GM23248 (cell line): Measurements from ENCODE around the gene OR5H15. TPM values are rescaled to one million over a fixed set of nuclear protein-coding genes. Genes with fewer than 3 reads are reported as not detected.
"Not testable (repeated sequence)": the region's sequence is repeated elsewhere in the genome, so short reads cannot be mapped to it uniquely, and the experiment has no call there.

Experiments used
- DNase-seq: peaks from one replicate; pipeline ENCODE4 v3.0.0-alpha.2; 2015
- H2AFZ ChIP-seq: fragments of 200-600 bp; sonication (generic); 2 replicates; pipeline ENCODE4 v1.6.1; 2016; ENCODE audit warnings: antibody characterized with exemption
- H3F3A ChIP-seq: fragments of 200-600 bp; sonication (generic); 2 replicates; pipeline ENCODE4 v1.6.1; 2016; ENCODE audit warnings: mild to moderate bottlenecking, antibody characterized with exemption, mixed run types; ENCODE audit not compliant: insufficient read depth
- H3K27ac ChIP-seq: fragments of 200-600 bp; sonication (generic); 2 replicates; pipeline ENCODE4 v1.5.1; 2016; ENCODE audit warnings: mild to moderate bottlenecking
- H3K27me3 ChIP-seq: fragments of 200-600 bp; sonication (generic); replicated peaks from 2 replicates; pipeline ENCODE4 v1.6.1; 2016; ENCODE audit warnings: mild to moderate bottlenecking; ENCODE audit not compliant: insufficient read depth
- H3K36me3 ChIP-seq: fragments of 200-600 bp; sonication (generic); 2 replicates; pipeline ENCODE4 v1.6.1; 2016; ENCODE audit warnings: low read depth, mild to moderate bottlenecking
- H3K4me1 ChIP-seq: fragments of 200-600 bp; sonication (generic); 2 replicates; pipeline ENCODE4 v1.6.1; 2016; ENCODE audit warnings: mild to moderate bottlenecking; ENCODE audit not compliant: insufficient read depth
- H3K4me2 ChIP-seq: fragments of 200-600 bp; sonication (generic); one replicate; pipeline ENCODE4 v1.6.1; 2016; ENCODE audit warnings: mild to moderate bottlenecking; ENCODE audit not compliant: unreplicated experiment
- H3K4me3 ChIP-seq: fragments of 200-600 bp; sonication (generic); 2 replicates; pipeline ENCODE4 v1.5.1; 2016; ENCODE audit warnings: mild to moderate bottlenecking
- H3K79me2 ChIP-seq: fragments of 200-600 bp; sonication (generic); 2 replicates; pipeline ENCODE4 v1.6.1; 2016; ENCODE audit warnings: mild to moderate bottlenecking; ENCODE audit not compliant: insufficient read depth
- H3K9ac ChIP-seq: fragments of 200-600 bp; sonication (generic); 2 replicates; pipeline ENCODE4 v1.6.1; 2016; ENCODE audit warnings: mild to moderate bottlenecking
- H3K9me2 ChIP-seq: fragments of 200-600 bp; sonication (generic); 2 replicates; pipeline ENCODE4 v1.6.1; 2016; ENCODE audit warnings: mixed run types, mild to moderate bottlenecking, moderate library complexity; ENCODE audit not compliant: insufficient read depth
- H3K9me3 ChIP-seq: fragments of 200-600 bp; sonication (generic); one replicate; pipeline ENCODE4 v1.6.1; 2017; ENCODE audit warnings: low read depth
- H4K20me1 ChIP-seq: fragments of 200-600 bp; sonication (generic); 2 replicates; pipeline ENCODE4 v1.6.0; 2016; ENCODE audit not compliant: insufficient read depth
- EZH2 ChIP-seq: fragments of 200-600 bp; sonication (generic); IDR thresholded peaks from 2 replicates; pipeline ENCODE4 v1.6.1; 2018; ENCODE audit warnings: antibody characterized with exemption, mild to moderate bottlenecking; ENCODE audit not compliant: insufficient read depth, poor library complexity, severe bottlenecking
- EZH2phosphoT487 ChIP-seq: fragments of 200-600 bp; sonication (generic); IDR thresholded peaks from 2 replicates; pipeline ENCODE4 v1.6.1; 2018; ENCODE audit warnings: antibody characterized with exemption, moderate library complexity, mild to moderate bottlenecking, low read depth; ENCODE audit not compliant: insufficient read depth
- WGBS, 2 experiments: methylation state at CpG; one replicate each; pipeline ENCODE4 v1.1.6; 2015 to 2017; ENCODE audit warnings: low lambda C conversion rate in 2 of 2, low coverage in 1 of 2; ENCODE audit errors: missing lambda C conversion rate in 2 of 2; 5-methylcytosine and 5-hydroxymethylcytosine counted together
- in situ Hi-C: fragments of 300-500 bp; cut with MboI; formaldehyde crosslinking; loops from 2 replicates; pipeline ENCODE4 v1.15.0; 2020
- polyA plus RNA-seq: library from polyadenylated mRNA; unstranded; fragments of >200 nt; fragmentation: Nextera tagmentation; extraction: Ambion mirVana; gene quantifications from 2 replicates; pipeline ENCODE4 v1.2.1, GENCODE V29; 2016
- total RNA-seq: library from RNA; depleted of rRNA; stranded (reverse); fragments of >200 nt; shearing (Covaris generic); gene quantifications from 2 replicates; pipeline ENCODE4 v1.2.3, GENCODE V29; 2014

OR5H15 gene
- total and polyA plus RNA-seq, 2 experiments from 2014 or later = not detected

- Histone ChIP-seq H4K20me1 (no peaks in the 10 kb centered on the region), H3K9me3 (no peaks in the 10 kb centered on the region), H3K4me3 (no peak overlapping the region), H3K27ac (no peak overlapping the region), H3K4me1 (no peaks in the 10 kb centered on the region), H3K36me3 (no peaks in the 10 kb centered on the region), H3F3A (no peaks in the 10 kb centered on the region), H3K9me2 (no peaks in the 10 kb centered on the region), H3K4me2 (no peak overlapping the region), H3K9ac (no peak overlapping the region), H3K27me3 (no peaks in the 10 kb centered on the region), H3K79me2 (no peaks in the 10 kb centered on the region), H2AFZ (no peak overlapping the region)
- in situ Hi-C loops = no loop called here
- 12 to 20% methylated on average over 7 of the region's 7 CpGs for WGBS, 2 experiments
- DNase-seq = no peak
- TF ChIP-seq EZH2phosphoT487 = no peak
- TF ChIP-seq EZH2 = no peak
Observed at GRCh38 chr3:98172621-98173020, 6.1 kb downstream of the OR5H15 start.

- Histone ChIP-seq H3K36me3 (no peaks in the 10 kb centered on the region), H3K79me2 (no peaks in the 10 kb centered on the region), H3F3A (no peaks in the 10 kb centered on the region), H3K27me3 (no peaks in the 10 kb centered on the region), H3K9ac (no peak overlapping the region), H2AFZ (no peak overlapping the region), H3K4me3 (no peak overlapping the region), H4K20me1 (no peaks in the 10 kb centered on the region), H3K4me1 (no peaks in the 10 kb centered on the region), H3K9me3 (no peaks in the 10 kb centered on the region), H3K27ac (no peak overlapping the region), H3K9me2 (no peaks in the 10 kb centered on the region), H3K4me2 (no peak overlapping the region)
- DNase-seq = no peak
- 19 to 26% methylated on average over 3 of the region's 3 CpGs for WGBS, 2 experiments
- TF ChIP-seq EZH2phosphoT487 = no peak
- no peak for TF ChIP-seq EZH2
- in situ Hi-C loops = no loop called here
Observed at GRCh38 chr3:98180319-98180890, 13.9 kb downstream of the OR5H15 start.

GRCh38 chr3:98182196-98182595 is 15.7 kb downstream of the OR5H15 start:
- Histone ChIP-seq H3K9ac (no peak overlapping the region), H4K20me1 (no peaks in the 10 kb centered on the region), H2AFZ (no peak overlapping the region), H3K27me3 (no peaks in the 10 kb centered on the region), H3K4me3 (no peak overlapping the region), H3K36me3 (no peaks in the 10 kb centered on the region), H3K4me2 (no peak overlapping the region), H3K79me2 (no peaks in the 10 kb centered on the region), H3K9me2 (no peaks in the 10 kb centered on the region), H3K4me1 (no peaks in the 10 kb centered on the region), H3K27ac (no peak overlapping the region), H3K9me3 (no peaks in the 10 kb centered on the region), H3F3A (no peaks in the 10 kb centered on the region)
- TF ChIP-seq EZH2 (no peak), EZH2phosphoT487 (no peak)
- in situ Hi-C loops = no loop called here
- no peak for DNase-seq

GRCh38 chr3:98185180-98185579 is 18.7 kb downstream of the OR5H15 start:
- no peaks in the 10 kb centered on the region for H3K79me2 ChIP-seq
- no peak overlapping the region for H3K4me3 ChIP-seq
- peak; percentile 0 for DNase-seq
- H3K27me3 ChIP-seq = no peaks in the 10 kb centered on the region
- H4K20me1 ChIP-seq = no peaks in the 10 kb centered on the region
- no peak overlapping the region for H3K9ac ChIP-seq
- TF ChIP-seq EZH2phosphoT487 (no peak), EZH2 (no peak)
- no peaks in the 10 kb centered on the region for H3F3A ChIP-seq
- H3K4me1 ChIP-seq = no peaks in the 10 kb centered on the region
- H3K4me2 ChIP-seq = no peak overlapping the region
- no peaks in the 10 kb centered on the region for H3K9me3 ChIP-seq
- H3K36me3 ChIP-seq = no peaks in the 10 kb centered on the region
- in situ Hi-C loops = no loop called here
- no peak overlapping the region for H3K27ac ChIP-seq
- H2AFZ ChIP-seq = no peak overlapping the region
- H3K9me2 ChIP-seq = no peaks in the 10 kb centered on the region

- Histone ChIP-seq H3K79me2 (no peaks in the 10 kb centered on the region), H3K4me3 (no peak overlapping the region), H3K9ac (no peak overlapping the region), H3K9me3 (no peaks in the 10 kb centered on the region), H3K4me2 (no peak overlapping the region), H2AFZ (no peak overlapping the region), H3K36me3 (no peaks in the 10 kb centered on the region), H3K9me2 (no peaks in the 10 kb centered on the region), H4K20me1 (no peaks in the 10 kb centered on the region), H3F3A (no peaks in the 10 kb centered on the region), H3K27ac (no peak overlapping the region), H3K4me1 (no peaks in the 10 kb centered on the region), H3K27me3 (no peaks in the 10 kb centered on the region)
- peak; percentile 23 for DNase-seq
- in situ Hi-C loops = no loop called here
- WGBS, 2 experiments = 18 to 24% methylated on average over 3 of the region's 3 CpGs
- no peak for TF ChIP-seq EZH2phosphoT487
- TF ChIP-seq EZH2 = no peak
Observed at GRCh38 chr3:98188545-98188944, 22.0 kb downstream of the OR5H15 start.

GRCh38 chr3:98190911-98191310 is 24.4 kb downstream of the OR5H15 start:
- in situ Hi-C loops, H3K9me2 ChIP-seq: not testable (repeated sequence)

GRCh38 chr3:98196293-98196692 is 29.8 kb downstream of the OR5H15 start:
- H3K27ac ChIP-seq, H3F3A ChIP-seq, H3K4me1 ChIP-seq, in situ Hi-C loops, H4K20me1 ChIP-seq, H3K4me2 ChIP-seq, H3K9ac ChIP-seq, H3K9me2 ChIP-seq, H3K27me3 ChIP-seq, DNase-seq, H3K79me2 ChIP-seq, H3K4me3 ChIP-seq, H3K9me3 ChIP-seq, H3K36me3 ChIP-seq, H2AFZ ChIP-seq: not testable (repeated sequence)
- 33 to 37% methylated on average over 2 of the region's 2 CpGs for WGBS, 2 experiments

More at GRCh38 chr3:98190911-98191310, 24.4 kb downstream of the OR5H15 start:
- not testable (repeated sequence) for H3F3A ChIP-seq, H4K20me1 ChIP-seq, H3K27ac ChIP-seq, H3K4me2 ChIP-seq, H3K9me3 ChIP-seq, H2AFZ ChIP-seq, H3K27me3 ChIP-seq, H3K4me1 ChIP-seq, H3K9ac ChIP-seq, H3K4me3 ChIP-seq, DNase-seq, H3K36me3 ChIP-seq, H3K79me2 ChIP-seq
